HepG2 (cell line): ENCODE data around the gene TUBA4A. TPM values are rescaled to one million over a fixed set of nuclear protein-coding genes. Genes with fewer than 3 reads are reported as not detected.
A peak's percentile ranks its signal among the peaks of the same experiment; 100 is the strongest.

Source experiments
- CBX2 ChIP-seq, 2 experiments: fragments of 200-600 bp in 1 of 2; sonication (generic); formaldehyde crosslinking in 1 of 2; IDR thresholded peaks; 2 replicates each; pipeline versions ENCODE4 v1.7.0 to v1.8.1; 2018 to 2022; ENCODE audit warnings: low read depth in 2 of 2, low read length in 1 of 2, mild to moderate bottlenecking in 1 of 2, missing genetic modification reagents in 1 of 2
- DMTF1 ChIP-seq: sonication (generic); formaldehyde crosslinking; IDR thresholded peaks from 2 replicates; pipeline ENCODE4 v1.4.0; 2020; ENCODE audit warnings: mild to moderate bottlenecking, missing genetic modification reagents
- EED ChIP-seq: sonication (generic); formaldehyde crosslinking; IDR thresholded peaks from 2 replicates; pipeline ENCODE4 v1.5.0; 2020; ENCODE audit warnings: mild to moderate bottlenecking, missing genetic modification reagents
- ELF1 ChIP-seq: sonication (generic); formaldehyde crosslinking; IDR thresholded peaks from 2 replicates; pipeline ENCODE4 v1.4.0; 2020; ENCODE audit warnings: missing genetic modification reagents
- FOXO1 ChIP-seq: sonication (generic); formaldehyde crosslinking; IDR thresholded peaks from 2 replicates; pipeline ENCODE4 v1.4.0; 2020; ENCODE audit warnings: missing genetic modification reagents
- GABPB1 ChIP-seq: IDR thresholded peaks from 2 replicates; pipeline ENCODE4 v1.6.1; 2016; ENCODE audit warnings: mild to moderate bottlenecking, missing genetic modification reagents, moderate library complexity, missing compliant biosample characterization
- HCFC1 ChIP-seq: fragments of 150-350 bp; IDR thresholded peaks from 2 replicates; pipeline ENCODE4 v1.6.1; 2014; ENCODE audit warnings: low read depth, low read length
- KLF16 ChIP-seq, 2 experiments: sonication (generic) in 1 of 2; formaldehyde crosslinking in 1 of 2; IDR thresholded peaks; 2 replicates each; pipeline versions ENCODE4 v1.6.1 to v1.8.0; 2016 to 2023; ENCODE audit warnings: missing genetic modification reagents in 2 of 2, missing compliant biosample characterization in 1 of 2
- MYPOP ChIP-seq: sonication (generic); formaldehyde crosslinking; IDR thresholded peaks from 2 replicates; pipeline ENCODE4 v1.8.1; 2023; ENCODE audit warnings: mild to moderate bottlenecking, moderate library complexity, missing genetic modification reagents
- NFYB ChIP-seq: sonication (generic); formaldehyde crosslinking; IDR thresholded peaks from 2 replicates; pipeline ENCODE4 v1.4.0; 2020; ENCODE audit warnings: missing genetic modification reagents
- REST ChIP-seq, 2 experiments: IDR thresholded peaks; 2 replicates each; pipeline ENCODE4 v1.6.1; 2011 to 2012; ENCODE audit warnings: low read length in 2 of 2, borderline replicate concordance in 1 of 2, low read depth in 1 of 2, mild to moderate bottlenecking in 1 of 2, moderate library complexity in 1 of 2
- TBP ChIP-seq: sonication (generic); formaldehyde crosslinking; IDR thresholded peaks from 2 replicates; pipeline ENCODE4 v1.5.0; 2020; ENCODE audit warnings: missing genetic modification reagents
- ZNF572 ChIP-seq: sonication (generic); formaldehyde crosslinking; IDR thresholded peaks from 2 replicates; pipeline ENCODE4 v1.5.1; 2020; ENCODE audit warnings: mild to moderate bottlenecking, missing genetic modification reagents
- ZNF607 ChIP-seq: sonication (generic); formaldehyde crosslinking; IDR thresholded peaks from 2 replicates; pipeline ENCODE4 v1.5.1; 2020; ENCODE audit warnings: missing genetic modification reagents, mild to moderate bottlenecking, borderline replicate concordance
- ZNF674 ChIP-seq: sonication (generic); formaldehyde crosslinking; IDR thresholded peaks from 2 replicates; pipeline ENCODE4 v1.5.0; 2020; ENCODE audit warnings: low read depth, mild to moderate bottlenecking, missing genetic modification reagents
- ZNF768 ChIP-seq: sonication (generic); formaldehyde crosslinking; IDR thresholded peaks from 2 replicates; pipeline ENCODE4 v1.4.0; 2020; ENCODE audit warnings: missing genetic modification reagents
- polyA plus RNA-seq, 8 experiments: library from polyadenylated mRNA; depleted of rRNA in 3 of 8; stranded (reverse) in 7 of 8; unstranded in 1 of 8; fragments of >200 nt; fragmentation: Illumina TruSeq in 4 of 8; extraction: Trizol in 4 of 8; gene quantifications; 2 replicates each; pipeline versions ENCODE4 v1.2.1 to v1.2.3, GENCODE V29; 2011 to 2016; ENCODE audit warnings: low read depth in 4 of 8, missing spikeins in 1 of 8, mixed read lengths in 1 of 8; ENCODE audit not compliant: insufficient read depth in 1 of 8
- total RNA-seq, 5 experiments: library from RNA; depleted of rRNA; stranded (reverse); fragments of >200 nt; fragmentation: Illumina TruSeq; extraction: Trizol; gene quantifications; 2 replicates each; pipeline ENCODE4 v1.2.3, GENCODE V29; 2016; ENCODE audit warnings: low read depth in 1 of 5

TUBA4A gene
- total and polyA plus RNA-seq, 2 of the 13 experiments (the other 11 are each of a cell fraction or from before 2014, with no cell fraction given) = 1.3 to 12.7 TPM

DNA sequence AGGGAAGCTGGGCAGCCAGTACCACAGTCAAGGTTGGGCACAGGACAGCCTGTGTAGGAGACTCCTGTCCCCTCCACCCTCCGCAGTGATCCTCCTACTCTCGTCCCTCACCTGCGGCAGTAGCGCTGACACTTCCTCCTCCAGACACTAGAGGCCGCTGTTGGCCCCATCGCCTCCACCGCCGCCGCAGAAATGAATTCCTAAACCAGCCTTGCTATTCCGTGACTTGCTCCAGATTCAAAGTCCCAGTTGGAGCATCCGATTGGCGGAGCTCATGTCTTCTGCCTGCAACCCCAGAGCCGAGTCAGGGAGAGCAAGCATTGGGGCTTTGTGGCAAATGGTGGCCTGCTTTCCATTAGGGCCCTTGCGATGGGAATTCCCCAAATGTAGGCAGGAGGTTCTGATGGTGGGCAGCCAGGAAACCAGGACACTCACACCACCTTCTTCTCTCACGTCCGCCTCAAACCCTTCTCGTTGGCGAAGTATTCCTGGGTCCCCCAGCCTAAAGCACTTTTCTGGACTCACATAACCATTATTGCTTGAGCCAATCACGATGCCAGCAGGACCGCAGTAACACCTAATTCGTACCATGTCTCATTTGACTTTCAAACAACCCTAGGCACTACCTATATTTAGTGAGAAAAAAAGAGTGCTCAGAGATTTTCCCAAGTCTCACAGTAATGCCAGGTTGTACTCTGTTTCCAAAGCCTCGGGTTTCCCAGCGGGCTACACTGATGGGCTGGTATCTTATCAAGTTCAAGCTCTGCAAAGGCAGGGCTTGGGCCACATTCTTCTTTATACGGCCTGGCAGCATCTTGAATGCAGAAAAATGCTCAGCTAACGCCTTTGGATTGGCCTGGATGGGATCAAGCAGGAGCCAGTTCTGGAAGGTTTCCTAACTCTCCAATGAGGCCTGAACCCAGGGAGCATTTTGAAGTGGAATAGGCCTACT, 24.3 kb upstream of the TUBA4A start (continued):
- TF ChIP-seq REST (IDR thresholded peaks at IDR 0.05; ENCODE audit: borderline replicate concordance in 1 of 2, low read depth in 1 of 2, low read length in 2 of 2) = no peak
- no peak for TF ChIP-seq CBX2 (IDR thresholded peaks at IDR 0.05; ENCODE audit: low read depth, low read length)
- no peak for TF ChIP-seq CBX2 (CRISPR knock-in tag; IDR thresholded peaks at IDR 0.05; ENCODE audit: low read depth)
- TF ChIP-seq HCFC1 = no peak
- TF ChIP-seq KLF16 (CRISPR knock-in tag; IDR thresholded peaks at IDR 0.05) = peak in 1 of 2 experiments; percentile 72; a peak in 1 of 4 replicates
- peak; percentile 53; the same call in 1 of the 2 replicates for TF ChIP-seq ELF1 (CRISPR knock-in tag)
- TF ChIP-seq GABPB1 (CRISPR knock-in tag) = peak; percentile 26; the same call in 1 of the 2 replicates
- TF ChIP-seq ZNF674 (CRISPR knock-in tag) = no peak
- TF ChIP-seq NFYB (CRISPR knock-in tag) = no peak
- TF ChIP-seq EED (CRISPR knock-in tag) = 0 out of 2 replicates have a peak, but pooled peaks have one; percentile 48
- TF ChIP-seq ZNF768 (CRISPR knock-in tag) = 0 out of 2 replicates have a peak, but pooled peaks have one; percentile 44
- no peak for TF ChIP-seq TBP (CRISPR knock-in tag)
- TF ChIP-seq DMTF1 (CRISPR knock-in tag) = peak; percentile 84; the same call in 1 of the 2 replicates
- 0 out of 2 replicates have a peak, but pooled peaks have one; percentile 34 for TF ChIP-seq ZNF607 (CRISPR knock-in tag)
- 0 out of 2 replicates have a peak, but pooled peaks have one; percentile 27 for TF ChIP-seq MYPOP (CRISPR knock-in tag)
- TF ChIP-seq FOXO1 (CRISPR knock-in tag) = 0 out of 2 replicates have a peak, but pooled peaks have one; percentile 28
- peak; percentile 58; the same call in 1 of the 2 replicates for TF ChIP-seq ZNF572 (CRISPR knock-in tag)
